Measurements from ENCODE around the gene GFRAL. TPM values are rescaled to one million over a fixed set of nuclear protein-coding genes. Genes with fewer than 3 reads are reported as not detected.

GFRAL gene
- total RNA-seq, 1 experiment from 2014 or later = not detected

- POLR2A ChIA-PET = no interaction called here
- intact Hi-C loops (cut with micrococcal nuclease; ENCODE audit: unreplicated experiment) = no loop called here
- BruUV-seq (replicated peaks) = no TSS peak
- no peaks in the 10 kb centered on the region for H3K27me3 Mint-ChIP-seq (ENCODE audit: insufficient read depth, unreplicated experiment)
- H3K36me3 Mint-ChIP-seq (ENCODE audit: insufficient read depth, unreplicated experiment) = no peaks in the 10 kb centered on the region
- TF ChIP-seq CTCF (IDR thresholded peaks at IDR 0.05; ENCODE audit: insufficient read depth in 1 of 2, low read depth in 1 of 2, low read length in 1 of 2, severe bottlenecking in 1 of 2, unreplicated experiment in 1 of 2) = no peak
- H3K4me3 ChIP-seq (ENCODE audit: low read depth, low read length) = no peak overlapping the region
- no peaks in the 10 kb centered on the region for H3K27me3 ChIP-seq (replicated peaks; ENCODE audit: control insufficient read depth, insufficient read depth, low read length)
- no peaks in the 10 kb centered on the region for H3K9me3 ChIP-seq
- no peaks in the 10 kb centered on the region for H3K4me1 ChIP-seq
- H3K36me3 ChIP-seq (ENCODE audit: control insufficient read depth, insufficient read depth, low read length) = no peaks in the 10 kb centered on the region
- H3K4me3 Mint-ChIP-seq (ENCODE audit: unreplicated experiment) = no peak overlapping the region
- no peaks in the 10 kb centered on the region for H3K9me3 Mint-ChIP-seq (ENCODE audit: unreplicated experiment)
- H3K4me1 Mint-ChIP-seq (ENCODE audit: low read depth, unreplicated experiment) = peaks cover 7% of the 10 kb centered on the region
- no peak for DNase-seq
- CTCF ChIA-PET = no interaction called here
- no peak overlapping the region for H3K27ac Mint-ChIP-seq (ENCODE audit: unreplicated experiment)
These were observed 106.3 kb downstream of the GFRAL start for GRCh38 chr6:55433446-55434130.

GRCh38 chr6:55437141-55437540 lies 109.9 kb downstream of the GFRAL start:
- Histone ChIP-seq H3K4me3 (ENCODE audit: low read depth, low read length) (no peak overlapping the region), H3K4me1 (no peaks in the 10 kb centered on the region), H3K9me3 (no peaks in the 10 kb centered on the region), H3K36me3 (ENCODE audit: control insufficient read depth, insufficient read depth, low read length) (no peaks in the 10 kb centered on the region), H3K27me3 (replicated peaks; ENCODE audit: control insufficient read depth, insufficient read depth, low read length) (no peaks in the 10 kb centered on the region)
- BruUV-seq (replicated peaks) = no TSS peak
- ChIA-PET POLR2A (no interaction called here), CTCF (no interaction called here)
- no peaks in the 10 kb centered on the region for H3K9me3 Mint-ChIP-seq (ENCODE audit: unreplicated experiment)
- no peak overlapping the region for H3K4me3 Mint-ChIP-seq (ENCODE audit: unreplicated experiment)
- H3K27ac Mint-ChIP-seq (ENCODE audit: unreplicated experiment) = no peak overlapping the region
- no peaks in the 10 kb centered on the region for H3K27me3 Mint-ChIP-seq (ENCODE audit: insufficient read depth, unreplicated experiment)
- H3K36me3 Mint-ChIP-seq (ENCODE audit: insufficient read depth, unreplicated experiment) = no peaks in the 10 kb centered on the region
- intact Hi-C loops (cut with micrococcal nuclease; ENCODE audit: unreplicated experiment) = no loop called here
- H3K4me1 Mint-ChIP-seq (ENCODE audit: low read depth, unreplicated experiment) = peaks cover 13% of the 10 kb centered on the region
- no peak for TF ChIP-seq CTCF (IDR thresholded peaks at IDR 0.05; ENCODE audit: insufficient read depth in 1 of 2, low read depth in 1 of 2, low read length in 1 of 2, severe bottlenecking in 1 of 2, unreplicated experiment in 1 of 2)
- DNase-seq = no peak

- Histone ChIP-seq H3K4me3 (ENCODE audit: low read depth, low read length) (no peak overlapping the region), H3K27me3 (replicated peaks; ENCODE audit: control insufficient read depth, insufficient read depth, low read length) (no peaks in the 10 kb centered on the region), H3K9me3 (no peaks in the 10 kb centered on the region), H3K36me3 (ENCODE audit: control insufficient read depth, insufficient read depth, low read length) (no peaks in the 10 kb centered on the region), H3K4me1 (peaks cover 4% of the 10 kb centered on the region; the same call in 1 of the 2 replicates)
- BruUV-seq (replicated peaks) = no TSS peak
- DNase-seq = no peak
- intact Hi-C loops (cut with micrococcal nuclease; ENCODE audit: unreplicated experiment) = no loop called here
- peaks cover 13% of the 10 kb centered on the region for H3K4me1 Mint-ChIP-seq (ENCODE audit: low read depth, unreplicated experiment)
- H3K36me3 Mint-ChIP-seq (ENCODE audit: insufficient read depth, unreplicated experiment) = no peaks in the 10 kb centered on the region
- TF ChIP-seq CTCF (IDR thresholded peaks at IDR 0.05; ENCODE audit: insufficient read depth in 1 of 2, low read depth in 1 of 2, low read length in 1 of 2, severe bottlenecking in 1 of 2, unreplicated experiment in 1 of 2) = no peak
- no peaks in the 10 kb centered on the region for H3K27me3 Mint-ChIP-seq (ENCODE audit: insufficient read depth, unreplicated experiment)
- no peaks in the 10 kb centered on the region for H3K9me3 Mint-ChIP-seq (ENCODE audit: unreplicated experiment)
- ChIA-PET POLR2A (no interaction called here), CTCF (no interaction called here)
- H3K4me3 Mint-ChIP-seq (ENCODE audit: unreplicated experiment) = no peak overlapping the region
- H3K27ac Mint-ChIP-seq (ENCODE audit: unreplicated experiment) = no peak overlapping the region
These were observed 110.9 kb downstream of the GFRAL start for GRCh38 chr6:55438203-55438602.
